Activated CD4-positive, alpha-beta memory T cell treated with anti-CD3 and anti-CD28 coated beads, Interleukin-2, amount 10 ng/mL, durations not matched to agents 7 days and 5 days (primary cell): ENCODE results near the gene FREM3. TPM values are rescaled to one million over a fixed set of nuclear protein-coding genes. Genes with fewer than 3 reads are reported as not detected.
"Not testable (repeated sequence)": the region's sequence is repeated elsewhere in the genome, so short reads cannot be mapped to it uniquely, and the experiment has no call there.

Experiments used
- CTCF ChIA-PET: fragments of 350-600 bp; sonication (Branson Sonifier 250); formaldehyde crosslinking; loops from one replicate; lab custom pipeline; 2021; ENCODE audit warnings: antibody characterized with exemption, inconsistent platforms; lab: Charles Lee
- POLR2A ChIA-PET: fragments of 350-600 bp; sonication (Branson Sonifier 250); formaldehyde crosslinking; loops from one replicate; lab custom pipeline; 2021; ENCODE audit warnings: antibody characterized with exemption; lab: Charles Lee
- DNase-seq: peaks from one replicate; pipeline ENCODE4 v3.0.0-alpha.2; 2020
- H3K27ac Mint-ChIP-seq: one replicate; pipeline ENCODE4 v1.8.0; 2021; ENCODE audit warnings: mild to moderate bottlenecking, mixed read lengths
- H3K27me3 Mint-ChIP-seq: one replicate; pipeline ENCODE4 v1.8.0; 2021; ENCODE audit warnings: mixed read lengths
- H3K36me3 Mint-ChIP-seq: one replicate; pipeline ENCODE4 v1.8.0; 2021; ENCODE audit warnings: low read depth, mixed read lengths
- H3K4me1 Mint-ChIP-seq: one replicate; pipeline ENCODE4 v1.8.0; 2021; ENCODE audit warnings: mixed read lengths
- H3K4me3 Mint-ChIP-seq: one replicate; pipeline ENCODE4 v1.8.0; 2021; ENCODE audit warnings: mild to moderate bottlenecking, mixed read lengths
- H3K9me3 Mint-ChIP-seq: one replicate; pipeline ENCODE4 v1.8.0; 2021; ENCODE audit warnings: mixed read lengths
- total RNA-seq, 2 experiments: library from RNA; stranded (reverse); gene quantifications; one replicate each; pipeline ENCODE4 v1.2.3, GENCODE V29; 2021

FREM3 gene
- total RNA-seq, 2 experiments from 2014 or later = not detected

GRCh38 chr4:143711543-143712154 lies 11.2 kb upstream of the FREM3 start:
- DNase-seq = no peak
- Mint-ChIP-seq H3K4me1 (no peaks in the 10 kb centered on the region), H3K36me3 (no peaks in the 10 kb centered on the region), H3K27ac (no peak overlapping the region), H3K9me3 (peaks cover 1% of the 10 kb centered on the region), H3K27me3 (peaks cover 2% of the 10 kb centered on the region), H3K4me3 (no peak overlapping the region)
- CTCF ChIA-PET = no interaction called here
- POLR2A ChIA-PET = no interaction called here

- peak; percentile 24 for DNase-seq
- Mint-ChIP-seq H3K4me1 (peaks cover 10% of the 10 kb centered on the region), H3K36me3 (no peaks in the 10 kb centered on the region), H3K27me3 (peaks cover 49% of the 10 kb centered on the region), H3K9me3 (no peaks in the 10 kb centered on the region), H3K27ac (no peak overlapping the region), H3K4me3 (peak overlapping the region; percentile 60)
- ChIA-PET POLR2A (no interaction called here), CTCF (interaction anchor here (0.7 kb wide), 1 partner anchor 1383 kb away, joined by 4 read pairs; no protein-coding TSS in a partner anchor)
These were observed 890 bp upstream of the FREM3 start for GRCh38 chr4:143701365-143701764.

GRCh38 chr4:143700046-143700415 lies 444 bp downstream of the FREM3 start:
- Mint-ChIP-seq H3K4me3 (peak overlapping the region; percentile 22), H3K36me3 (no peaks in the 10 kb centered on the region), H3K4me1 (peaks cover 10% of the 10 kb centered on the region), H3K27ac (no peak overlapping the region), H3K9me3 (no peaks in the 10 kb centered on the region), H3K27me3 (peaks cover 47% of the 10 kb centered on the region)
- no peak for DNase-seq
- ChIA-PET POLR2A (no interaction called here), CTCF (no interaction called here)

GRCh38 chr4:143699331-143700045 lies 987 bp downstream of the FREM3 start:
- Mint-ChIP-seq H3K4me1 (peaks cover 10% of the 10 kb centered on the region), H3K36me3 (no peaks in the 10 kb centered on the region), H3K27me3 (peaks cover 46% of the 10 kb centered on the region), H3K4me3 (no peak overlapping the region), H3K9me3 (no peaks in the 10 kb centered on the region), H3K27ac (no peak overlapping the region)
- no peak for DNase-seq
- ChIA-PET POLR2A (no interaction called here), CTCF (no interaction called here)

GRCh38 chr4:143693856-143694255 lies 6.6 kb downstream of the FREM3 start:
- Mint-ChIP-seq H3K4me3 (no peak overlapping the region), H3K36me3 (no peaks in the 10 kb centered on the region), H3K27ac (no peak overlapping the region), H3K9me3 (no peaks in the 10 kb centered on the region), H3K4me1 (no peaks in the 10 kb centered on the region), H3K27me3 (peaks cover 9% of the 10 kb centered on the region)
- no peak for DNase-seq
- POLR2A ChIA-PET = no interaction called here
- CTCF ChIA-PET = no interaction called here

GRCh38 chr4:143692241-143692640 lies 8.2 kb downstream of the FREM3 start:
- no peaks in the 10 kb centered on the region for H3K9me3 Mint-ChIP-seq
- no peaks in the 10 kb centered on the region for H3K4me1 Mint-ChIP-seq
- H3K36me3 Mint-ChIP-seq = no peaks in the 10 kb centered on the region
- H3K27ac Mint-ChIP-seq = no peak overlapping the region
- no peak for DNase-seq
- ChIA-PET CTCF (no interaction called here), POLR2A (no interaction called here)
- H3K27me3 Mint-ChIP-seq = no peaks in the 10 kb centered on the region
- H3K4me3 Mint-ChIP-seq = no peak overlapping the region

- ChIA-PET POLR2A (no interaction called here), CTCF (no interaction called here)
- H3K36me3 Mint-ChIP-seq = no peaks in the 10 kb centered on the region
- no peak overlapping the region for H3K27ac Mint-ChIP-seq
- H3K9me3 Mint-ChIP-seq = peaks cover under 1% of the 10 kb centered on the region
- no peaks in the 10 kb centered on the region for H3K27me3 Mint-ChIP-seq
- H3K4me3 Mint-ChIP-seq = no peak overlapping the region
- DNase-seq = no peak
- H3K4me1 Mint-ChIP-seq = no peaks in the 10 kb centered on the region
These were observed 21.0 kb downstream of the FREM3 start for GRCh38 chr4:143679434-143679833.

GRCh38 chr4:143673629-143674028 lies 26.8 kb downstream of the FREM3 start:
- CTCF ChIA-PET, H3K27me3 Mint-ChIP-seq, DNase-seq, H3K4me1 Mint-ChIP-seq, H3K9me3 Mint-ChIP-seq, H3K27ac Mint-ChIP-seq, POLR2A ChIA-PET, H3K4me3 Mint-ChIP-seq, H3K36me3 Mint-ChIP-seq: not testable (repeated sequence)

- no peaks in the 10 kb centered on the region for H3K4me1 Mint-ChIP-seq
- no peak overlapping the region for H3K4me3 Mint-ChIP-seq
- H3K36me3 Mint-ChIP-seq = no peaks in the 10 kb centered on the region
- DNase-seq = no peak
- H3K9me3 Mint-ChIP-seq = peaks cover 2% of the 10 kb centered on the region
- ChIA-PET POLR2A (no interaction called here), CTCF (no interaction called here)
- H3K27me3 Mint-ChIP-seq = no peaks in the 10 kb centered on the region
- H3K27ac Mint-ChIP-seq = no peak overlapping the region
These were observed 31.4 kb downstream of the FREM3 start for GRCh38 chr4:143668930-143669552.

- Mint-ChIP-seq H3K9me3 (peaks cover 2% of the 10 kb centered on the region), H3K27ac (no peak overlapping the region), H3K4me1 (no peaks in the 10 kb centered on the region), H3K4me3 (no peak overlapping the region), H3K27me3 (no peaks in the 10 kb centered on the region), H3K36me3 (no peaks in the 10 kb centered on the region)
- ChIA-PET CTCF (no interaction called here), POLR2A (no interaction called here)
- DNase-seq = no peak
These were observed 33.0 kb downstream of the FREM3 start for GRCh38 chr4:143667461-143667860.

- H3K36me3 Mint-ChIP-seq = no peaks in the 10 kb centered on the region
- CTCF ChIA-PET = no interaction called here
- H3K4me3 Mint-ChIP-seq = no peak overlapping the region
- H3K27me3 Mint-ChIP-seq = no peaks in the 10 kb centered on the region
- DNase-seq = no peak
- peaks cover 3% of the 10 kb centered on the region for H3K9me3 Mint-ChIP-seq
- POLR2A ChIA-PET = no interaction called here
- no peaks in the 10 kb centered on the region for H3K4me1 Mint-ChIP-seq
- no peak overlapping the region for H3K27ac Mint-ChIP-seq
These were observed 42.1 kb downstream of the FREM3 start for GRCh38 chr4:143658336-143658735.

- H3K27ac Mint-ChIP-seq = no peak overlapping the region
- no peak overlapping the region for H3K4me3 Mint-ChIP-seq
- ChIA-PET CTCF (no interaction called here), POLR2A (no interaction called here)
- no peaks in the 10 kb centered on the region for H3K27me3 Mint-ChIP-seq
- no peak for DNase-seq
- H3K36me3 Mint-ChIP-seq = no peaks in the 10 kb centered on the region
- no peaks in the 10 kb centered on the region for H3K9me3 Mint-ChIP-seq
- no peaks in the 10 kb centered on the region for H3K4me1 Mint-ChIP-seq
These were observed 45.9 kb downstream of the FREM3 start for GRCh38 chr4:143654571-143654970.

- Mint-ChIP-seq H3K9me3 (peaks cover 9% of the 10 kb centered on the region), H3K27ac (no peak overlapping the region), H3K27me3 (no peaks in the 10 kb centered on the region), H3K4me3 (no peak overlapping the region), H3K4me1 (no peaks in the 10 kb centered on the region), H3K36me3 (no peaks in the 10 kb centered on the region)
- CTCF ChIA-PET = no interaction called here
- DNase-seq = no peak
- POLR2A ChIA-PET = no interaction called here
These were observed 47.4 kb downstream of the FREM3 start for GRCh38 chr4:143653031-143653430.
